Stimulated activated CD8-positive, alpha-beta memory T cell treated with anti-CD3 and anti-CD28 coated beads, Interleukin-2, amount 100 ng/mL, for 48 hours (primary cell): ENCODE measurements around the gene DGKG.

Experiments used
- DNase-seq, 2 donors: peaks; one replicate each; pipeline ENCODE4 v3.0.0-alpha.2; 2020; ENCODE audit warnings: low read depth in 2 of 2

DGKG gene

DNA sequence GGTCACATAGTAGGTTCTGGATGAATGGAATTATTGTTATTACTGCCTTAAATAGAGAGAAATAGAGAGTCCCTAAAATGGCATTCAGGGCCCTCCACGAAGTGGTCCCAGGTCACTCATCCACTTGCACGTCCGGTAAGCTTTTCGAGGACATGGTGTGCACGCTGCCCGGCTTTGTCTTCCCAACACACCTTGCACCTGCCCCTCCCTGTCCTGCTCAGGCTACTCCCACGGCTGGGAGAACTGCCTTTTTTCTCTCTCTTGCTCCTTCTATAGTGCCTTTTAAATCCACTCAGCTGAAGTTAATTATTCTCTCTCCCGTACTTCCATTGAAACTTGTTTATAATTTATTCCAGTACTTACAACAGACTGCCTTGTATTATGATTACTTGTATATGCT lies 5.6 kb upstream of the DGKG start:
- DNase-seq: no peak

- DNase-seq: no peak
These were observed 4.2 kb upstream of the DGKG start for GRCh38 chr3:186366206-186366605.

DNA sequence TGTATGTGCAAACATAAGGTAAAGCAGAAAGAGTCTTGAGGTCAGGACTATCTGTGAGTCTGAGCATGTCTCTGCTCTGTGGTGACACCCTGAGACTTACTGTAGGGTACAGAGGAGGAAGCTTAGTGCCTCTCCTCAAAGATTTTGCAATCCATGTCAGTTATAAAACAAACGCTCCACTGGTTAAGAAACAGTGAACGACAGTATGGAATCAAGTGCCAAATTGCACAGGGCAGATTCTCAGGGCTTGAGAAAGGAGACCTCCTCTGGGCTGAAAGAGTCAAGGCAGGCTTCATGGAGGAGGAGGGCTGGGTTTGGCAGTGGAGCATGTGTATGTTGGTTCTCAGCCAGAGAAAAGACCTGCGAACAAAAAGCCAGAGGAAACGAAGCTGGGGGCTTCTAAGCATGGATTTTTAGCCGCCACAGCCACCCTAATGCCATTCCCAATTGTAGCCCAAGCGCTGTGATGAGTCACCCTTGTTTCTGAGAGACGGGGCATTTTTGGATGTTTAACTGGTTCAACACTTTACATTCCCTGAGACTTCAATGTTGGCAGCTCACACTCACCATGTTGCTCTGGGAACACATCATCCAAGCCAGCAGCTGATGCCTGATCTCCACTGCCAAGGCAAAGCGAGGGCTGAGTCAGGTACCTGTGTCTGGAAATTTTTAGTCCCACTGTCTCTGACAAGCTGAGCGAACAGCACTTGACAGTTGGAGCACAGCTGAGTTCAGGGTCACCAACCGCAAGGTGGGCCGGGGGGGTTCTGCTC lies 3.4 kb upstream of the DGKG start:
- no peak for DNase-seq

DNA sequence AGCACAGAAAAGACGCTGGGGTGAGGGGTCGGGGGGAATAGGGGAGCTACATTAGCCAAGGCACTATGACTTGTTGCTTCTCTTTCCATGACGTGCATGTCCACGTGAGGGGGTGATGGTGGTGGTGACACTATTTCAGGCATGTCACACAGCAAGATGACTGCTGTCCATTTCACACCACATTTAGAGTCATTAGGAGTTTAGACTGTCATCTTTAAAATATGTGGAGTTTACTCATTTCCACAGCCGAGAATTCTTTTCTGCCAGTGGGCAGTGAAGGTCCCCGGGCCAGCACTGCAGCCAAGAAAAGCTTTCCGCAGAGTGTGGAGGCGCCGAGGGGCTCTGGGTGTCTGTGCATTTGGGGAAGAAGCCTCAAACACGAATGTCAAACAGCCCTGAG lies 954 bp upstream of the DGKG start:
- DNase-seq: no peak

DNA sequence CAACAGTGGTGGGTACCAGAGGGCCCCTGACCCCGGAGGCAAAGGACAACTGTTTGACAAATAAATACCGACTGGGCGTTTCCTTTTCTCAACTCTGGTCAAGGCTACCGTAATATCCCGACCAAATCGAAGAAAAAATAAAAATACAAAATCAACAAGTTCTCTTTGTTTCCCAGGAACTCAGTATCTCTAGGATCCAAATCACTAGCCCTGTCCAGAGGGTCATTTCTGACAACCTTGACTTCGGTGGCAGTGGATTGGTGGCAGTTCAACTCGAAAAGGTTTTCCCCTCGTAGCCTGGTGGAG lies 456 bp upstream of the DGKG start:
- DNase-seq: no peak

GRCh38 chr3:186361246-186361761 lies 730 bp downstream of the DGKG start:
- DNase-seq: no peak

- DNase-seq: no peak
These were observed 1.3 kb downstream of the DGKG start for GRCh38 chr3:186360779-186361178.

- no peak for DNase-seq
These were observed 3.0 kb downstream of the DGKG start for GRCh38 chr3:186359078-186359477.

DNA sequence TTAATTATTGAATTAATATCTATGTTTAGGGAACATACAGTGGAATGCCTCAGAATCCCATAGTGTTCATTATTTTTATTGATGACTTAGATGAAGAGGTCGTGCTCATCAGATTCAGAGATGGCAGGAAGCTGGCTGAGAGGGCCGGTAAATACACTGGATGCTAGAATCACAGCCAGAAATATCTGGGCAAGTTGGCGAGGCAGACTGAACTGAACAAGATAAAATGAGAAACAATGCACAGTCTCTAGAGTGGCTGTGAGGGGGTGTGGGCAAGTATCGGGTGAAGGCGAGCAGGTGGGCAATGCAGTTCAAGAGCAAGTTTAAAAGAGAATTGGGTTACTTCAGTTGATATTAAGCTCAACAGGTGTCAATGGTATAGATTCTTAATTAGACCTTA lies 5.9 kb downstream of the DGKG start:
- no peak for DNase-seq

GRCh38 chr3:186354100-186354499 lies 7.9 kb downstream of the DGKG start:
- no peak for DNase-seq

GRCh38 chr3:186352369-186352768 lies 9.7 kb downstream of the DGKG start:
- no peak for DNase-seq

DNA sequence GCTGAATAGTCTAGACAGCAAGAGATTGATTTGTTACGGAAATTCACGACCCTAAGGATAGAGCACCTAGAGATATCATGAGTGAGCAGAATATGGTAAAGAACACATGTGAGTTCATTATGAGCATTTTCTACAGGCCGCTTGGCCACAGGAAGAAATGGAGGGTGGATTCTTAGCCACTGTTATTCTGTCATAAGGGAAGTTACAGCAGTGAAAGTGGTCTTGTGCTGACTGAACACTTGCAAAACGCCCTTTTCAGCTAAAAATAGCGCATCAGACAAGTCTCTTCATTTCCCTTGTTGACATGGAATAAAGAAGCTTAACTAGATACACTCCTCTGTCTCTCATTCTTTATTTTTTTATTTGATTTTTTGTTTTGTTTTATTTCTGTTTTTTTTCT lies 19.8 kb downstream of the DGKG start:
- no peak for DNase-seq

GRCh38 chr3:186340204-186340603 lies 21.8 kb downstream of the DGKG start:
- DNase-seq: no peak

GRCh38 chr3:186339180-186339918 lies 22.7 kb downstream of the DGKG start:
- no peak for DNase-seq

GRCh38 chr3:186333256-186333655 lies 28.8 kb downstream of the DGKG start:
- DNase-seq: no peak

- DNase-seq: no peak
These were observed 31.1 kb downstream of the DGKG start for GRCh38 chr3:186330772-186331460.

- no peak for DNase-seq
These were observed 32.4 kb downstream of the DGKG start for GRCh38 chr3:186329589-186329988.

- DNase-seq: no peak
These were observed 34.0 kb downstream of the DGKG start for GRCh38 chr3:186327912-186328487.

DNA sequence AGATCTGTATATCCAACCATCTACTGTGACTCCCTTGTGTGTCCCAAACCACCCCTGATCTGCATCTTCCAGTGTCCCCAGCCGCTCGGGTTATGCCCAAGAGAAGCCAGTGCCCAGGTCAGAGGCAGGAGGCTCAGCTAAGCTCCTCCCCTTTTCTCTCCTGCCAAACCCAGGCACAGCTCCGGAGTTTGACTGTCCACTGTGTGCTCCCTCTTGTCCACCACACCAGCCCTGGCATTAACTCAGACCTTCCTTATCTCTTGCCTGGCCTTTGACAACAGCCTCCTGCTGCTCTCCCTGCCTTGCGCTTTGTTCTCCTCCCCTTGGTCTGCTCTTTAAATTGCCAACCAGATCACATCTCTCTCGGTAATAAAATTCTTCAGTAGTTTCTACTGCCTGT lies 39.3 kb downstream of the DGKG start:
- DNase-seq: no peak

- DNase-seq: no peak
These were observed 40.3 kb downstream of the DGKG start for GRCh38 chr3:186321746-186322145.

DNA sequence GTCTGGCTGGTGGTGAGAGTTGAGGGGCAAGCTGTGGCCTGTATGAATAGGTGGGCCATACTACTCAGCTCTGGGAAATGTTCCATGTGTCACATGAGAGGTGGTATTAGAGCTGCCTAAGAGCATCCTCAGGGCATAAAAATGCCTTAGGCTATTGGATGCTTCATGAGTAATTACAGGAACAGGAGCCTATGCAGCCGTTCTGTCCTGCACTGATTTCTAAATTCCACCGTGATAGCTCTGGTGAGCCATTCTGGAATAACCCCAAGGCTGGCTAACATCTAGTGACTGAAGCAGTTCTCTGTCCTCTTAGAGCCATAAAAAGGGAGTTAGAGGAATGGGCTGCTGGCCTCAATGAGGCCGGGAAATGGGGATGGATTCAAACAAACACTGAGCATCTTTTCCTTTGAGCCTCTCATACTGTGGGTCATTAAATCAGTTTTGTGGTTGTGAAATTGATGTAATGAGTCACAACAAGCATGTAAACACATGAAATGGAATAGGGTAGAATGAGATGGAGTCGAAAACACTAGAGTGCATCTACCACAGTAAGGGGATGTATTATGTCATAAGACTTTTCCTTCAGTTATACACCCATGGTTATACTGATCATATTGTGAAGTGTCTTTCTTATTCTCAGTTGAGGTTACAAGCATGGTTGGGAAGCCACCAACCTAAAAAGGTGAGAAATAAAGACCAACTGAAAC lies 41.0 kb downstream of the DGKG start:
- no peak for DNase-seq

- DNase-seq: no peak
These were observed 42.1 kb downstream of the DGKG start for GRCh38 chr3:186319945-186320344.
